ENCODE results near the gene ZNF211. TPM values are rescaled to one million over a fixed set of nuclear protein-coding genes. Genes with fewer than 3 reads are reported as not detected.

The ZNF211 gene
- total and polyA plus RNA-seq, 10 of the 15 experiments (the other 5 are each of a cell fraction or from before 2014, with no cell fraction given): 2.1 to 20.6 (median 9.3) TPM

DNA sequence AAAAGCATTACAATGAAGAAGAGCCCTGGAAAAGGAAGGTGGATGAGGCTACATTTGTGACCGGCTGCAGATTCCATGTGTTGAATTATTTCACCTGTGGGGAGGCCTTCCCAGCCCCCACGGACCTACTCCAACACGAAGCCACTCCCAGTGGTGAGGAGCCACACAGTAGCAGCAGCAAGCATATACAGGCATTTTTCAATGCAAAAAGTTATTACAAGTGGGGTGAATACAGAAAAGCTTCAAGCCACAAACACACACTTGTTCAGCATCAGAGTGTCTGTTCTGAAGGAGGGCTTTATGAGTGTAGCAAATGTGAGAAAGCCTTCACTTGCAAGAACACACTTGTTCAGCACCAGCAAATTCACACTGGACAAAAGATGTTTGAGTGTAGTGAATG, 53.8 kb downstream of the ZNF211 start:
- SMC1A ChIA-PET (ENCODE audit: uncharacterized antibody, unreplicated experiment): no interaction called here
- no peak for DNase-seq (ENCODE audit: low read depth, low spot score)
- TF ChIP-seq EZH2 (IDR thresholded peaks at IDR 0.05; ENCODE audit: borderline replicate concordance, control insufficient read depth, low read depth, low read length): no peak
- TF ChIP-seq TCF7 (IDR thresholded peaks at IDR 0.05; ENCODE audit: borderline replicate concordance): no peak
- no peak for TF ChIP-seq ZNF622 (IDR thresholded peaks at IDR 0.05)
- TF ChIP-seq RAD21 (IDR thresholded peaks at IDR 0.05; ENCODE audit: insufficient read depth, low read depth, low read length): no peak
- TF ChIP-seq MXI1 (IDR thresholded peaks at IDR 0.05; ENCODE audit: low read depth, low read length): no peak
- no peak for TF ChIP-seq NR2C2 (IDR thresholded peaks at IDR 0.05; ENCODE audit: borderline replicate concordance, control insufficient read depth, insufficient read length, low read depth)
- TF ChIP-seq, protein P1, sequence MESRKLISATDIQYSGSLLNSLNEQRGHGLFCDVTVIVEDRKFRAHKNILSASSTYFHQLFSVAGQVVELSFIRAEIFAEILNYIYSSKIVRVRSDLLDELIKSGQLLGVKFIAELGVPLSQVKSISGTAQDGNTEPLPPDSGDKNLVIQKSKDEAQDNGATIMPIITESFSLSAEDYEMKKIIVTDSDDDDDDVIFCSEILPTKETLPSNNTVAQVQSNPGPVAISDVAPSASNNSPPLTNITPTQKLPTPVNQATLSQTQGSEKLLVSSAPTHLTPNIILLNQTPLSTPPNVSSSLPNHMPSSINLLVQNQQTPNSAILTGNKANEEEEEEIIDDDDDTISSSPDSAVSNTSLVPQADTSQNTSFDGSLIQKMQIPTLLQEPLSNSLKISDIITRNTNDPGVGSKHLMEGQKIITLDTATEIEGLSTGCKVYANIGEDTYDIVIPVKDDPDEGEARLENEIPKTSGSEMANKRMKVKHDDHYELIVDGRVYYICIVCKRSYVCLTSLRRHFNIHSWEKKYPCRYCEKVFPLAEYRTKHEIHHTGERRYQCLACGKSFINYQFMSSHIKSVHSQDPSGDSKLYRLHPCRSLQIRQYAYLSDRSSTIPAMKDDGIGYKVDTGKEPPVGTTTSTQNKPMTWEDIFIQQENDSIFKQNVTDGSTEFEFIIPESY (IDR thresholded peaks at IDR 0.05): no peak
- TF ChIP-seq, protein P2, sequence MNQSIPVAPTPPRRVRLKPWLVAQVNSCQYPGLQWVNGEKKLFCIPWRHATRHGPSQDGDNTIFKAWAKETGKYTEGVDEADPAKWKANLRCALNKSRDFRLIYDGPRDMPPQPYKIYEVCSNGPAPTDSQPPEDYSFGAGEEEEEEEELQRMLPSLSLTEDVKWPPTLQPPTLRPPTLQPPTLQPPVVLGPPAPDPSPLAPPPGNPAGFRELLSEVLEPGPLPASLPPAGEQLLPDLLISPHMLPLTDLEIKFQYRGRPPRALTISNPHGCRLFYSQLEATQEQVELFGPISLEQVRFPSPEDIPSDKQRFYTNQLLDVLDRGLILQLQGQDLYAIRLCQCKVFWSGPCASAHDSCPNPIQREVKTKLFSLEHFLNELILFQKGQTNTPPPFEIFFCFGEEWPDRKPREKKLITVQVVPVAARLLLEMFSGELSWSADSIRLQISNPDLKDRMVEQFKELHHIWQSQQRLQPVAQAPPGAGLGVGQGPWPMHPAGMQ (IDR thresholded peaks at IDR 0.05; ENCODE audit: borderline replicate concordance): no peak
- H2AFZ ChIP-seq (ENCODE audit: control insufficient read depth, low read depth, low read length): no peak overlapping the region
- H3K79me2 ChIP-seq (ENCODE audit: control insufficient read depth, insufficient read depth, low read length): peaks cover 23% of the 10 kb centered on the region
- H3K36me3 ChIP-seq (ENCODE audit: control insufficient read depth in 2 of 2, insufficient read depth in 2 of 2, low read length in 1 of 2): peaks cover 9 to 22% of the 10 kb centered on the region in 2 experiments
- no peak overlapping the region for H3K4me3 ChIP-seq
- CTCF ChIA-PET: no interaction called here
- peaks cover 64% of the 10 kb centered on the region for H3K9me3 ChIP-seq (replicated peaks; ENCODE audit: control insufficient read depth, insufficient read depth, low read length)
- H3K9ac ChIP-seq (ENCODE audit: control insufficient read depth, insufficient read depth, low read length): no peak overlapping the region
- POLR2A ChIA-PET: no interaction called here
- 95% methylated on average over 3 of the region's 3 CpGs for WGBS (ENCODE audit: insufficient coverage, insufficient replicate concordance, low lambda C conversion rate, missing lambda C conversion rate)
- in situ Hi-C loops (cut with MboI) (no loop called here), intact Hi-C loops (cut with micrococcal nuclease; ENCODE audit: unreplicated experiment) (no loop called here)
- BruUV-seq (replicated peaks): no TSS peak
- no peaks in the 10 kb centered on the region for H3K27me3 ChIP-seq (replicated peaks in 1 of 2; ENCODE audit: control insufficient read depth in 2 of 2, insufficient read depth in 2 of 2, low read length in 1 of 2)
- no peak overlapping the region for H3K4me2 ChIP-seq (ENCODE audit: control insufficient read depth, insufficient read depth)
- no peak overlapping the region for H3K27ac ChIP-seq (ENCODE audit: control insufficient read depth, insufficient read depth)
- H3K4me1 ChIP-seq (ENCODE audit: control insufficient read depth, insufficient read depth, low read length): peaks cover 3% of the 10 kb centered on the region; the same call in 1 of the 2 replicates
- no peak for FAIRE-seq
- no peak for ATAC-seq
- RAD21 ChIA-PET (ENCODE audit: unreplicated experiment): no interaction called here
- no peaks in the 10 kb centered on the region for H4K20me1 ChIP-seq (ENCODE audit: control insufficient read depth, insufficient read depth)
